Measurements from ENCODE around the gene SYTL4. TPM values are rescaled to one million over a fixed set of nuclear protein-coding genes. Genes with fewer than 3 reads are reported as not detected.
"Not testable (repeated sequence)": the region's sequence is repeated elsewhere in the genome, so short reads cannot be mapped to it uniquely, and the experiment has no call there.

Gene SYTL4
- total and polyA plus RNA-seq, 8 donors, result 3.2 to 23.7 (median 7.9) TPM

DNA sequence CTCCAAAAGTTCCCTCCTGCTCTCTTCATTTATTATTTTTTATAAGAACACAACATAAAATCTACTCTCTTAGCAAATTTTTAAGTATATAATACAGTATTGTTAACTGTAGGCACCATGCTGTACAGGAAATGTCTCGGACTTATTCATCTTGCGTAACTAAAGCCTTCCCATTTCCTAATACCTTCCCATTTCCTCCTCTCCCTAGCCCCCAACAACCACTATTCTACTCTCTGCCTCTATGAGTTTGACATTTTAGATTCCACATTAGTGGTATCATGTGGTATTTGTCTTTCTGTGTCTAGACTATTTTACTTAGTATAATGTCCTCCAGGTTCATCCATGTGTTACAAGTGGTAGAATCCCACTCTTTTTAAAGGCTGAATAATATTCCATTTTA lies 15.8 kb upstream of the SYTL4 start:
- Histone ChIP-seq H3K36me3 (no peaks in the 10 kb centered on the region), H3K9me3 (no peaks in the 10 kb centered on the region), H3K27me3 (peaks cover 0 to 3% (median 0%) of the 10 kb centered on the region in 4 donors), H3K4me1 (no peaks in the 10 kb centered on the region), H3K27ac (no peak overlapping the region), H3K4me3 (no peak overlapping the region)
- DNase-seq, result no peak
- WGBS, 2 donors, result 78 to 81% methylated on average over 2 of the region's 2 CpGs
- TF ChIP-seq CTCF (IDR thresholded peaks at IDR 0.05), result no peak
- no peak for ATAC-seq
- no peak for FAIRE-seq
- intact Hi-C loops (cut with DNase I), result no loop called here

- Histone ChIP-seq H3K27me3 (peaks cover 0 to 3% (median 0%) of the 10 kb centered on the region in 4 donors), H3K27ac (no peak overlapping the region), H3K9me3 (no peaks in the 10 kb centered on the region), H3K36me3 (no peaks in the 10 kb centered on the region), H3K4me1 (no peaks in the 10 kb centered on the region), H3K4me3 (no peak overlapping the region)
- no peak for DNase-seq
- intact Hi-C loops (cut with DNase I), result no loop called here
- TF ChIP-seq CTCF (IDR thresholded peaks at IDR 0.05), result no peak
- no peak for FAIRE-seq
- WGBS, 2 donors, result 26 to 38% methylated on average over 3 of the region's 3 CpGs
- ATAC-seq, result no peak
Observed at GRCh38 chrX:100747090-100747489, 15.2 kb upstream of the SYTL4 start.

GRCh38 chrX:100745806-100746537 lies 14.1 kb upstream of the SYTL4 start:
- Histone ChIP-seq H3K9me3 (no peaks in the 10 kb centered on the region), H3K27ac (no peak overlapping the region), H3K27me3 (peaks cover 0 to 3% (median 0%) of the 10 kb centered on the region in 4 donors), H3K4me1 (no peaks in the 10 kb centered on the region), H3K4me3 (no peak overlapping the region), H3K36me3 (no peaks in the 10 kb centered on the region)
- no peak for TF ChIP-seq CTCF (IDR thresholded peaks at IDR 0.05)
- intact Hi-C loops (cut with DNase I), result no loop called here
- DNase-seq (no peak), ATAC-seq (peak in 2 of 4 donors; percentile 22 to 63), FAIRE-seq (peak; percentile 53)
- 16 to 28% methylated on average over 7 of the region's 7 CpGs for WGBS, 2 donors

GRCh38 chrX:100745205-100745604 lies 13.3 kb upstream of the SYTL4 start:
- no peaks in the 10 kb centered on the region for H3K9me3 ChIP-seq
- ATAC-seq (peak in 1 of 4 donors; percentile 39), DNase-seq (no peak), FAIRE-seq (no peak)
- WGBS, 2 donors, result 8 to 16% methylated on average over 1 of the region's 1 CpG
- no peak for TF ChIP-seq CTCF (IDR thresholded peaks at IDR 0.05)
- no peak overlapping the region for H3K4me3 ChIP-seq
- H3K27me3 ChIP-seq, result peaks cover 0 to 3% (median 0%) of the 10 kb centered on the region in 4 donors
- no peak overlapping the region for H3K27ac ChIP-seq
- no peaks in the 10 kb centered on the region for H3K4me1 ChIP-seq
- no peaks in the 10 kb centered on the region for H3K36me3 ChIP-seq
- intact Hi-C loops (cut with DNase I), result no loop called here

DNA sequence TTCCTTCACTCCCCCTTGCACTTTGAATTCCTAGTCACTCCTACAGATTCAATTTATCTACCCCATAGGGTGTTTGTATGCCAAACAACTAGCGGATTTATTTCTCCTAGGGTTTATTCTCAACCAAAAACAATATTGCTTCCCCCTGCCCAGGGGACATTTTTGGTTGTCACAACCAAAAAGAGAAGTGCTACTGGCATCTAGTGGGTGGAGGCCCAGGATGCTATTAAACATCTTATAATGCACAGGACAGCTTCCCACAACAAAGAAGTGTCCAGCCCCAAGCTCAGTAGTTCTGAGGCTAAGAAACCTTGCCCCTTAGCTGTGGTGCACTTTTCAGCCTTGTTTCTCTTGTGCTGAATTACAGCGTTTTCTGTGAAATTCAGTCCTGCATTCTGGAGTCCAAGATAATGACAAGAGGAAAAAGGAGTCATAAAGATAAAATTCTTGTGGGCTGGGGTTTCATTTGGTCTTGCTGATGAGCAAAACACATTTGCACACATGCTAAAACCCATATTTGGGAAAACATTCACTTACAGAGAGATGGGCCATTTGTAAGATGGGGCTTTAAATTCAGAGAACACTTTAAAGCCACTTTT lies 11.2 kb upstream of the SYTL4 start:
- H3K4me3 ChIP-seq, result no peak overlapping the region
- H3K9me3 ChIP-seq, result no peaks in the 10 kb centered on the region
- ATAC-seq (no peak), FAIRE-seq (no peak), DNase-seq (no peak)
- H3K36me3 ChIP-seq, result no peaks in the 10 kb centered on the region
- intact Hi-C loops (cut with DNase I), result no loop called here
- H3K4me1 ChIP-seq, result no peaks in the 10 kb centered on the region
- no peak overlapping the region for H3K27ac ChIP-seq
- 61 to 63% methylated on average over 2 of the region's 2 CpGs for WGBS, 2 donors
- no peak for TF ChIP-seq CTCF (IDR thresholded peaks at IDR 0.05)
- H3K27me3 ChIP-seq, result peaks cover 0 to 10% (median 1%) of the 10 kb centered on the region in 4 donors

DNA sequence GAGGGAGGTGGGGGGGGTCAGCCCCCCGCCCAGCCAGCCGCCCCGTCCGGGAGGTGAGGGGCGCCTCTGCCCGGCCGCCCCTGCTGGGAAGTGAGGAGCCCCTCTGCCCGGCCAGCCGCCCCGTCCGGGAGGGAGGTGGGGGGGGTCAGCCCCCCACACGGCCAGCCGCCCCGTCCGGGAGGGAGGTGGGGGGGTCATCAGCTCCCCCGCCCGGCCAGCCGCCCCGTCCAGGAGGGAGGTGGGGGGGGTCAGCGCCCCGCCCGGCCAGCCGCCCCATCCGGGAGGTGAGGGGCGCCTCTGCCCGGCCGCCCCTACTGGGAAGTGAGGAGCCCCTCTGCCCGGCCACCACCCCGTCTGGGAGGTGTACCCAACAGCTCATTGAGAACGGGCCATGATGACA lies 7.9 kb downstream of the SYTL4 start:
- H3K27me3 ChIP-seq; H3K9me3 ChIP-seq; ATAC-seq; H3K27ac ChIP-seq; H3K4me1 ChIP-seq; H3K4me3 ChIP-seq; H3K36me3 ChIP-seq; DNase-seq; intact Hi-C loops (cut with DNase I); FAIRE-seq: not testable (repeated sequence)
- WGBS, 2 donors, result 96% methylated on average over 10 to 18 of the region's 30 CpGs
